HEK293 (cell line): ENCODE measurements around the gene LY86.

Experiments used
- CTCF ChIA-PET: fragments of 350-600 bp; formaldehyde crosslinking; extraction: SDS; loops from one replicate; lab custom pipeline; 2021; ENCODE audit warnings: antibody characterized with exemption; lab: Yijun Ruan, JAX
- POLR2A ChIA-PET: fragments of 300-600 bp; formaldehyde crosslinking; extraction: SDS; loops from one replicate; lab custom pipeline; 2020; ENCODE audit warnings: antibody characterized with exemption, inconsistent platforms; lab: Yijun Ruan, JAX
- H3K27ac ChIP-seq: fragments of 200-500 bp; sonication (Bioruptor generic); 2 replicates; pipeline ENCODE4 v1.5.1; 2014; ENCODE audit warnings: low read depth, low read length, control low read depth, inconsistent platforms; ENCODE audit errors: extremely low read depth
- H3K36me3 ChIP-seq, 2 experiments: fragments of 200-500 bp in 1 of 2; sonication (Bioruptor generic) in 1 of 2; 1 replicate in 1 of 2; 2 replicates in 1 of 2; pipeline ENCODE4 v1.5.1; 2014 to 2017; ENCODE audit warnings: inconsistent platforms in 2 of 2, low read length in 2 of 2; ENCODE audit not compliant: control insufficient read depth in 2 of 2, insufficient read depth in 1 of 2
- H3K4me1 ChIP-seq: fragments of 200-500 bp; sonication (Bioruptor generic); 2 replicates; pipeline ENCODE4 v1.5.1; 2014; ENCODE audit warnings: mild to moderate bottlenecking, low read length, inconsistent platforms; ENCODE audit not compliant: control insufficient read depth, insufficient read depth
- H3K4me3 ChIP-seq: 2 replicates; pipeline ENCODE4 v1.5.1; 2011; ENCODE audit warnings: low read depth, mild to moderate bottlenecking, control low read depth, low read length, moderate library complexity
- H3K9me3 ChIP-seq: fragments of 200-500 bp; sonication (Bioruptor generic); 2 replicates; pipeline ENCODE4 v1.5.1; 2014; ENCODE audit warnings: low read depth, low read length, inconsistent platforms; ENCODE audit not compliant: control insufficient read depth, insufficient read depth
- HOXD13 ChIP-seq: sonication (generic); formaldehyde crosslinking; IDR thresholded peaks from 2 replicates; pipeline ENCODE4 v1.8.0; 2022; ENCODE audit warnings: missing genetic modification reagents, borderline replicate concordance
- KLF1 ChIP-seq: fragments of 450-650 bp; formaldehyde crosslinking; IDR thresholded peaks from 2 replicates; pipeline ENCODE4 v1.5.1; 2016; ENCODE audit warnings: missing biosample characterization, missing genetic modification characterization
- MZF1 ChIP-seq: fragments of 450-650 bp; formaldehyde crosslinking; IDR thresholded peaks from 2 replicates; pipeline ENCODE4 v1.5.1; 2017; ENCODE audit warnings: missing biosample characterization, missing genetic modification characterization, borderline replicate concordance
- OVOL3 ChIP-seq: fragments of 450-650 bp; formaldehyde crosslinking; IDR thresholded peaks from 2 replicates; pipeline ENCODE4 v1.5.1; 2016; ENCODE audit warnings: missing biosample characterization, missing genetic modification characterization
- REST ChIP-seq: fragments of 450-650 bp; formaldehyde crosslinking; IDR thresholded peaks from 2 replicates; pipeline ENCODE4 v1.5.1; 2016; ENCODE audit warnings: missing biosample characterization, missing genetic modification characterization
- ZFP41 ChIP-seq: fragments of 450-650 bp; formaldehyde crosslinking; IDR thresholded peaks from 2 replicates; pipeline ENCODE4 v1.5.1; 2016; ENCODE audit warnings: missing biosample characterization, missing genetic modification characterization, borderline replicate concordance
- ZNF10 ChIP-seq: fragments of 450-650 bp; formaldehyde crosslinking; IDR thresholded peaks from 2 replicates; pipeline ENCODE4 v1.5.1; 2017; ENCODE audit warnings: missing biosample characterization, missing genetic modification characterization
- ZNF121 ChIP-seq: fragments of 450-650 bp; formaldehyde crosslinking; IDR thresholded peaks from 2 replicates; pipeline ENCODE4 v1.5.1; 2016; ENCODE audit warnings: missing biosample characterization, missing genetic modification characterization
- ZNF146 ChIP-seq: fragments of 450-650 bp; formaldehyde crosslinking; IDR thresholded peaks from 2 replicates; pipeline ENCODE4 v1.5.1; 2016; ENCODE audit warnings: missing biosample characterization, missing genetic modification characterization
- ZNF16 ChIP-seq: fragments of 450-650 bp; formaldehyde crosslinking; IDR thresholded peaks from 2 replicates; pipeline ENCODE4 v1.5.1; 2016; ENCODE audit warnings: low read depth, missing biosample characterization, missing genetic modification characterization
- ZNF311 ChIP-seq: fragments of 450-650 bp; formaldehyde crosslinking; IDR thresholded peaks from 2 replicates; pipeline ENCODE4 v1.5.1; 2017; ENCODE audit warnings: missing biosample characterization, missing genetic modification characterization, borderline replicate concordance
- ZNF426 ChIP-seq: fragments of 450-650 bp; formaldehyde crosslinking; IDR thresholded peaks from 2 replicates; pipeline ENCODE4 v1.5.1; 2017; ENCODE audit warnings: missing biosample characterization, missing genetic modification characterization, mild to moderate bottlenecking, inconsistent platforms, moderate library complexity
- ZNF433 ChIP-seq: fragments of 450-650 bp; formaldehyde crosslinking; IDR thresholded peaks from 2 replicates; pipeline ENCODE4 v1.5.1; 2016; ENCODE audit warnings: missing biosample characterization, missing genetic modification characterization, low read depth
- ZNF549 ChIP-seq: fragments of 450-650 bp; IDR thresholded peaks from 2 replicates; pipeline ENCODE4 v1.5.1; 2018; ENCODE audit warnings: missing biosample characterization, missing genetic modification characterization, mild to moderate bottlenecking, inconsistent platforms, moderate library complexity
- ZNF560 ChIP-seq: fragments of 450-650 bp; formaldehyde crosslinking; IDR thresholded peaks from 2 replicates; pipeline ENCODE4 v1.5.1; 2017; ENCODE audit warnings: missing biosample characterization, missing genetic modification characterization, borderline replicate concordance
- ZNF670 ChIP-seq: fragments of 450-650 bp; formaldehyde crosslinking; IDR thresholded peaks from 2 replicates; pipeline ENCODE4 v1.5.1; 2016; ENCODE audit warnings: missing biosample characterization, missing genetic modification characterization, low read depth
- ZNF677 ChIP-seq: fragments of 450-650 bp; IDR thresholded peaks from 2 replicates; pipeline ENCODE4 v1.5.0; 2018; ENCODE audit warnings: missing biosample characterization, mild to moderate bottlenecking, missing genetic modification characterization, moderate library complexity
- ZNF776 ChIP-seq: fragments of 450-650 bp; formaldehyde crosslinking; IDR thresholded peaks from 2 replicates; pipeline ENCODE4 v1.5.0; 2017; ENCODE audit warnings: missing biosample characterization, missing genetic modification characterization, borderline replicate concordance
- ZNF830 ChIP-seq: fragments of 450-650 bp; IDR thresholded peaks from 2 replicates; pipeline ENCODE4 v1.5.0; 2018; ENCODE audit warnings: missing biosample characterization, missing genetic modification characterization, low read depth, mild to moderate bottlenecking, moderate library complexity
- TF ChIP-seq, protein P1 (sequence below): fragments of 450-650 bp; formaldehyde crosslinking; IDR thresholded peaks from 2 replicates; pipeline ENCODE4 v1.5.1; 2016; ENCODE audit warnings: missing biosample characterization, missing genetic modification characterization
- TF ChIP-seq, protein P2 (sequence below): fragments of 450-650 bp; IDR thresholded peaks from 2 replicates; pipeline ENCODE4 v1.5.1; 2018; ENCODE audit warnings: missing biosample characterization, mild to moderate bottlenecking, missing genetic modification characterization

LY86 gene

GRCh38 chr6:6649824-6650349, 61.4 kb downstream of the LY86 start:
- Histone ChIP-seq H3K27ac (no peak overlapping the region), H3K4me1 (no peaks in the 10 kb centered on the region), H3K4me3 (no peak overlapping the region), H3K9me3 (no peaks in the 10 kb centered on the region)
- TF ChIP-seq ZNF677 (tag by site-specific recombination) = no peak
- no peak for TF ChIP-seq ZNF311 (tag by site-specific recombination)
- TF ChIP-seq, all 188 proteins: peak for 0
- ChIA-PET CTCF (interaction anchor here (0.6 to 0.7 kb wide), 2 partner anchors 47 to 367 kb away, joined by 3 to 4 read pairs; no protein-coding TSS in a partner anchor), POLR2A (interaction anchor here (0.7 kb wide), 1 partner anchor 541 kb away, joined by 5 read pairs; no protein-coding TSS in a partner anchor)
- H3K36me3 ChIP-seq = no peaks in the 10 kb centered on the region

DNA sequence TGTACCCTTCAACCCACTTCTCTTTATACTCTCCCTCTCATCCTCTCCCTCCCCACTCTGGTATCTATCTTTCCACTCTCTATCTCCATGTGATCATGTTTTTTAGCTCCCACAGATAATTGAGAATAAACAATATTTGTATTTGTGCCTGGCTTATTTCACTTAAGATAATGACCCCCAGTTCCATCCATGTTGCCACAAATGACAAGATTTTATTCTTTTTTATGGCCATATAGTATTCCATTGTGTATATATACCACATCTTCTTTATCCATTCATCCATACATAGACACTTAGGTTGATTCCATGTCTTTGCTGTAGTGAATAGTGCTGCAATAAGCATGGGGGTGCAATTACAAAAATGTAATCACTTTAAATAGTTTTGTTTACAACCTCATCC, 62.3 kb downstream of the LY86 start:
- Histone ChIP-seq H3K4me1 (no peaks in the 10 kb centered on the region), H3K9me3 (no peaks in the 10 kb centered on the region), H3K36me3 (no peaks in the 10 kb centered on the region), H3K4me3 (no peak overlapping the region), H3K27ac (no peak overlapping the region)
- ChIA-PET POLR2A (no interaction called here), CTCF (interaction anchor here (0.7 kb wide), 1 partner anchor 104 kb away, joined by 3 read pairs; no protein-coding TSS in a partner anchor)
- TF ChIP-seq ZNF10 (tag by site-specific recombination) (no peak), OVOL3 (tag by site-specific recombination) (no peak), ZNF146 (tag by site-specific recombination) (peak; percentile 60; the same call in 1 of the 2 replicates), REST (tag by site-specific recombination) (no peak)

- no peaks in the 10 kb centered on the region for H3K9me3 ChIP-seq
- H3K4me3 ChIP-seq = no peak overlapping the region
- TF ChIP-seq MZF1 (no peak), ZNF426 (tag by site-specific recombination) (no peak)
- H3K36me3 ChIP-seq = no peaks in the 10 kb centered on the region
- POLR2A ChIA-PET = no interaction called here
- CTCF ChIA-PET = interaction anchor here (0.7 kb wide), 1 partner anchor 105 kb away, joined by 3 read pairs; no protein-coding TSS in a partner anchor
- H3K27ac ChIP-seq = no peak overlapping the region
- H3K4me1 ChIP-seq = no peaks in the 10 kb centered on the region
These were observed 62.8 kb downstream of the LY86 start for GRCh38 chr6:6651335-6651734.

GRCh38 chr6:6652932-6653331, 64.4 kb downstream of the LY86 start:
- H3K4me3 ChIP-seq = no peak overlapping the region
- no peak overlapping the region for H3K27ac ChIP-seq
- POLR2A ChIA-PET = no interaction called here
- no peaks in the 10 kb centered on the region for H3K4me1 ChIP-seq
- no peaks in the 10 kb centered on the region for H3K36me3 ChIP-seq
- H3K9me3 ChIP-seq = no peaks in the 10 kb centered on the region
- CTCF ChIA-PET = no interaction called here
- TF ChIP-seq, protein P1, sequence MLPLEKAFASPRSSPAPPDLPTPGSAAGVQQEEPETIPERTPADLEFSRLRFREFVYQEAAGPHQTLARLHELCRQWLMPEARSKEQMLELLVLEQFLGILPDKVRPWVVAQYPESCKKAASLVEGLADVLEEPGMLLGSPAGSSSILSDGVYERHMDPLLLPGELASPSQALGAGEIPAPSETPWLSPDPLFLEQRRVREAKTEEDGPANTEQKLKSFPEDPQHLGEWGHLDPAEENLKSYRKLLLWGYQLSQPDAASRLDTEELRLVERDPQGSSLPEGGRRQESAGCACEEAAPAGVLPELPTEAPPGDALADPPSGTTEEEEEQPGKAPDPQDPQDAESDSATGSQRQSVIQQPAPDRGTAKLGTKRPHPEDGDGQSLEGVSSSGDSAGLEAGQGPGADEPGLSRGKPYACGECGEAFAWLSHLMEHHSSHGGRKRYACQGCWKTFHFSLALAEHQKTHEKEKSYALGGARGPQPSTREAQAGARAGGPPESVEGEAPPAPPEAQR (tag by site-specific recombination) = no peak
- no peak for TF ChIP-seq ZNF549
- TF ChIP-seq ZNF560 (tag by site-specific recombination) = no peak
- TF ChIP-seq ZNF776 (tag by site-specific recombination) = no peak
- no peak for TF ChIP-seq HOXD13 (CRISPR knock-in tag)
- TF ChIP-seq ZNF121 = no peak
- TF ChIP-seq ZNF830 (tag by site-specific recombination) = no peak
- TF ChIP-seq ZNF16 (tag by site-specific recombination) = no peak
- TF ChIP-seq, protein P2, sequence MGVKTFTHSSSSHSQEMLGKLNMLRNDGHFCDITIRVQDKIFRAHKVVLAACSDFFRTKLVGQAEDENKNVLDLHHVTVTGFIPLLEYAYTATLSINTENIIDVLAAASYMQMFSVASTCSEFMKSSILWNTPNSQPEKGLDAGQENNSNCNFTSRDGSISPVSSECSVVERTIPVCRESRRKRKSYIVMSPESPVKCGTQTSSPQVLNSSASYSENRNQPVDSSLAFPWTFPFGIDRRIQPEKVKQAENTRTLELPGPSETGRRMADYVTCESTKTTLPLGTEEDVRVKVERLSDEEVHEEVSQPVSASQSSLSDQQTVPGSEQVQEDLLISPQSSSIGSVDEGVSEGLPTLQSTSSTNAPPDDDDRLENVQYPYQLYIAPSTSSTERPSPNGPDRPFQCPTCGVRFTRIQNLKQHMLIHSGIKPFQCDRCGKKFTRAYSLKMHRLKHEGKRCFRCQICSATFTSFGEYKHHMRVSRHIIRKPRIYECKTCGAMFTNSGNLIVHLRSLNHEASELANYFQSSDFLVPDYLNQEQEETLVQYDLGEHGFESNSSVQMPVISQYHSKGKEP = no peak
- TF ChIP-seq KLF1 (tag by site-specific recombination) = no peak
- TF ChIP-seq ZNF433 (tag by site-specific recombination) = no peak
- no peak for TF ChIP-seq ZNF670 (tag by site-specific recombination)
- TF ChIP-seq ZFP41 (tag by site-specific recombination) = no peak
